IMR-90 (cell line): ENCODE data around the gene SLC25A2. TPM values are rescaled to one million over a fixed set of nuclear protein-coding genes. Genes with fewer than 3 reads are reported as not detected.

Source experiments
- ATAC-seq: fragments of 200-7000 bp; cut with Tn5 transposase; 2 replicates; pipeline ENCODE4 v1.9.1; 2020; ENCODE audit warnings: low read depth, mild to moderate bottlenecking, moderate library complexity
- BruUV-seq: library from RNA; stranded (reverse); fragments of 400-500 nt; replicated peaks from 2 replicates; lab custom pipeline; 2021; lab: Mats Ljungman, UMichigan
- CTCF ChIA-PET: fragments of 300-600 bp; formaldehyde crosslinking; extraction: SDS; loops from one replicate; lab custom pipeline; 2021; ENCODE audit warnings: antibody characterized with exemption; lab: Yijun Ruan, JAX
- POLR2A ChIA-PET: fragments of 300-600 bp; sonication (Branson Sonifier 250); formaldehyde crosslinking; loops from one replicate; lab custom pipeline; 2022; ENCODE audit warnings: antibody characterized with exemption; ENCODE audit not compliant: unreplicated experiment; lab: Charles Lee
- DNase-seq: peaks from one replicate; pipeline ENCODE4 v3.0.0; 2013
- H2AFZ ChIP-seq: replicated peaks from 2 replicates; pipeline ENCODE3; 2013; ENCODE audit warnings: low read length, mild to moderate bottlenecking; ENCODE audit not compliant: poor library complexity
- H2AK5ac ChIP-seq: 2 replicates; pipeline ENCODE4 v1.6.1; 2013; ENCODE audit warnings: low read depth, low read length, inconsistent platforms
- H2AK9ac ChIP-seq: replicated peaks from 2 replicates; pipeline ENCODE3; 2013; ENCODE audit warnings: mild to moderate bottlenecking, low read depth, low read length, moderate library complexity; ENCODE audit not compliant: poor library complexity
- H2BK120ac ChIP-seq: 2 replicates; pipeline ENCODE4 v1.6.1; 2013; ENCODE audit warnings: low read depth, low read length, inconsistent platforms
- H2BK15ac ChIP-seq: 3 replicates; pipeline ENCODE4 v1.6.1; 2013; ENCODE audit warnings: low read depth, low read length, inconsistent platforms
- H2BK20ac ChIP-seq: 2 replicates; pipeline ENCODE4 v1.6.1; 2013; ENCODE audit warnings: low read depth, mild to moderate bottlenecking, inconsistent platforms, low read length, moderate library complexity
- H2BK5ac ChIP-seq: 2 replicates; pipeline ENCODE4 v1.6.1; 2013; ENCODE audit warnings: mild to moderate bottlenecking, low read depth, low read length, inconsistent platforms; ENCODE audit not compliant: poor library complexity, severe bottlenecking
- H3K14ac ChIP-seq: replicated peaks from 2 replicates; pipeline ENCODE4 v1.6.1; 2013; ENCODE audit warnings: low read depth, low read length, inconsistent platforms
- H3K18ac ChIP-seq: 2 replicates; pipeline ENCODE4 v1.6.1; 2013; ENCODE audit warnings: low read depth, low read length, control low read depth
- H3K23ac ChIP-seq: 2 replicates; pipeline ENCODE4 v1.6.1; 2013; ENCODE audit warnings: low read depth, low read length, inconsistent platforms
- H3K27ac ChIP-seq: 2 replicates; pipeline ENCODE4 v1.5.1; 2013; ENCODE audit warnings: mild to moderate bottlenecking, control low read depth, low read length; ENCODE audit not compliant: insufficient read depth
- H3K27me3 ChIP-seq: 2 replicates; pipeline ENCODE4 v1.6.1; 2013; ENCODE audit warnings: low read length; ENCODE audit not compliant: control insufficient read depth, insufficient read depth
- H3K36me3 ChIP-seq: 2 replicates; pipeline ENCODE4 v1.6.1; 2013; ENCODE audit warnings: low read length, mixed read lengths; ENCODE audit not compliant: control insufficient read depth, insufficient read depth
- H3K4ac ChIP-seq: 2 replicates; pipeline ENCODE4 v1.6.1; 2013; ENCODE audit warnings: low read depth, low read length, inconsistent platforms
- H3K4me1 ChIP-seq: 2 replicates; pipeline ENCODE4 v1.6.1; 2013; ENCODE audit warnings: low read length, mixed read lengths; ENCODE audit not compliant: control insufficient read depth, insufficient read depth
- H3K4me2 ChIP-seq: 2 replicates; pipeline ENCODE4 v1.6.1; 2013; ENCODE audit warnings: low read depth, mild to moderate bottlenecking, control low read depth, low read length, moderate library complexity
- H3K4me3 ChIP-seq: 2 replicates; pipeline ENCODE4 v1.5.1; 2013; ENCODE audit warnings: low read depth, mild to moderate bottlenecking, control low read depth, low read length, moderate library complexity; ENCODE audit not compliant: insufficient read depth
- H3K56ac ChIP-seq: 2 replicates; pipeline ENCODE4 v1.6.1; 2013; ENCODE audit warnings: low read length, inconsistent platforms; ENCODE audit not compliant: insufficient read depth; ENCODE audit errors: extremely low read depth
- H3K79me1 ChIP-seq, 2 experiments: 2 replicates each; pipeline ENCODE4 v1.6.1; 2013; ENCODE audit warnings: low read length in 2 of 2, inconsistent platforms in 1 of 2, low read depth in 1 of 2
- H3K9ac ChIP-seq: 2 replicates; pipeline ENCODE4 v1.6.1; 2013; ENCODE audit warnings: low read depth, low read length, control low read depth
- H3K9me1 ChIP-seq: 2 replicates; pipeline ENCODE4 v1.6.1; 2013; ENCODE audit warnings: low read length, inconsistent platforms; ENCODE audit not compliant: insufficient read depth
- H3K9me3 ChIP-seq: 2 replicates; pipeline ENCODE4 v1.6.1; 2013; ENCODE audit warnings: low read length; ENCODE audit not compliant: control insufficient read depth, insufficient read depth
- H4K20me1 ChIP-seq: 2 replicates; pipeline ENCODE4 v1.6.1; 2013; ENCODE audit warnings: low read length, inconsistent platforms; ENCODE audit not compliant: insufficient read depth
- H4K5ac ChIP-seq: 2 replicates; pipeline ENCODE4 v1.6.1; 2013; ENCODE audit warnings: mild to moderate bottlenecking, low read depth, low read length, control low read depth
- H4K8ac ChIP-seq, 2 experiments: 2 replicates each; pipeline ENCODE4 v1.6.1; 2013; ENCODE audit warnings: low read depth in 2 of 2, low read length in 2 of 2, control low read depth in 1 of 2, inconsistent platforms in 1 of 2
- H4K91ac ChIP-seq: 2 replicates; pipeline ENCODE4 v1.6.1; 2013; ENCODE audit warnings: low read depth, low read length, inconsistent platforms; ENCODE audit not compliant: insufficient read depth
- BHLHE40 ChIP-seq: fragments of 150-350 bp; IDR thresholded peaks from 2 replicates; pipeline ENCODE4 v1.6.1; 2016; ENCODE audit warnings: mild to moderate bottlenecking, low read depth, low read length
- CHD1 ChIP-seq: IDR thresholded peaks from 2 replicates; pipeline ENCODE4 v1.6.1; 2012; ENCODE audit warnings: low read depth, low read length, improper control_type of control experiment
- CTCF ChIP-seq: conservative IDR thresholded peaks from 2 replicates; pipeline ENCODE4 v1.5.1; 2012; ENCODE audit warnings: mild to moderate bottlenecking, low read depth, low read length, improper control_type of control experiment
- MAZ ChIP-seq: IDR thresholded peaks from 2 replicates; pipeline ENCODE4 v1.6.1; 2012; ENCODE audit warnings: low read depth, mild to moderate bottlenecking, low read length, improper control_type of control experiment, moderate library complexity, borderline replicate concordance
- RAD21 ChIP-seq: IDR thresholded peaks from 2 replicates; pipeline ENCODE4 v1.6.1; 2012; ENCODE audit warnings: low read length, improper control_type of control experiment
- WGBS, 2 experiments: methylation state at CpG; one replicate each; pipeline versions ENCODE4 v1.1.5 to v1.1.7; 2013; ENCODE audit warnings: missing lambda C conversion rate in 2 of 2; ENCODE audit not compliant: insufficient read length in 1 of 2; ENCODE audit errors: extremely low coverage in 2 of 2; 5-methylcytosine and 5-hydroxymethylcytosine counted together
- dilution Hi-C: fragments of 300-500 bp; cut with HindIII; formaldehyde crosslinking; loops from one replicate; pipeline ENCODE4 v1.14.3; 2018; ENCODE audit warnings: low sequenced_read_pairs; ENCODE audit not compliant: unreplicated experiment
- in situ Hi-C: fragments of 300-500 bp; cut with MboI; formaldehyde crosslinking; loops from 3 replicates; pipeline ENCODE4 v1.14.3; 2019; ENCODE audit warnings: low sequenced_read_pairs, inconsistent platforms, mixed read lengths
- intact Hi-C: fragments of 100-400 bp; cut with micrococcal nuclease; formaldehyde crosslinking; loops from 2 replicates; pipeline ENCODE4 v1.10.0; 2022
- polyA plus RNA-seq, 3 experiments: library from polyadenylated mRNA; depleted of rRNA; stranded (reverse); fragments of >200 nt; gene quantifications; 2 replicates each; pipeline ENCODE4 v1.2.3, GENCODE V29; 2012; ENCODE audit warnings: low replicate concordance in 1 of 3
- total RNA-seq: library from RNA; depleted of rRNA; stranded (reverse); fragments of >200 nt; gene quantifications from 2 replicates; pipeline ENCODE4 v1.2.3, GENCODE V29; 2012

Gene SLC25A2
- total and polyA plus RNA-seq, 2 of the 4 experiments (the other 2 are of a cell fraction): not detected

GRCh38 chr5:141330299-141331080 is 26.6 kb upstream of the SLC25A2 start, which contains the start of gene PCDHGA1:
TSS of gene PCDHGA1 (plus strand) at chr5:141330514.
- in situ Hi-C loops (no loop called here), intact Hi-C loops (no loop called here)
- BruUV-seq: no TSS peak

More at GRCh38 chr5:141330299-141331080, 26.6 kb upstream of the SLC25A2 start, which contains the start of gene PCDHGA1:
- DNase-seq (peak; percentile 75), ATAC-seq (peak; percentile 49)
- H3K27me3 ChIP-seq: no peaks in the 10 kb centered on the region
- H3K9ac ChIP-seq: peak within 1 kb of the TSS; percentile 45; the same call in 1 of the 2 replicates
- H2AK5ac ChIP-seq: no peak within 1 kb of the TSS
- H4K8ac ChIP-seq: 0 out of 4 replicates have a peak within 1 kb of the TSS, but pooled peaks of 1 of the 2 experiments have one; percentile 31
- peaks cover 2% of the 10 kb centered on the region for H3K36me3 ChIP-seq
- no peaks in the 10 kb centered on the region for H3K4me1 ChIP-seq
- H3K9me1 ChIP-seq: no peaks in the 10 kb centered on the region
- no peak within 1 kb of the TSS for H2AK9ac ChIP-seq
- H3K4me3 ChIP-seq: peak within 1 kb of the TSS; percentile 55
- dilution Hi-C loops: no loop called here
- no peak within 1 kb of the TSS for H4K91ac ChIP-seq
- H3K79me1 ChIP-seq: no peaks in the 10 kb centered on the region; a peak in 1 of 4 replicates
- no peak within 1 kb of the TSS for H3K27ac ChIP-seq
- H4K5ac ChIP-seq: peak within 1 kb of the TSS; percentile 67; the same call in 1 of the 2 replicates
- H3K4ac ChIP-seq: no peak within 1 kb of the TSS
- H4K20me1 ChIP-seq: no peaks in the 10 kb centered on the region
- H3K9me3 ChIP-seq: peaks cover 31% of the 10 kb centered on the region
- no peak within 1 kb of the TSS for H2BK20ac ChIP-seq
- peak within 1 kb of the TSS; percentile 85 for H2AFZ ChIP-seq
- peak within 1 kb of the TSS; percentile 60 for H2BK5ac ChIP-seq
- no peak within 1 kb of the TSS for H3K56ac ChIP-seq
- no peak within 1 kb of the TSS for H2BK120ac ChIP-seq
- peak within 1 kb of the TSS; percentile 88 for H3K4me2 ChIP-seq
- H3K14ac ChIP-seq: peak within 1 kb of the TSS; percentile 43; the same call in 1 of the 2 replicates
- H2BK15ac ChIP-seq: no peak within 1 kb of the TSS
- TF ChIP-seq RAD21: peak; percentile 45
- TF ChIP-seq MAZ: no peak
- no peak for TF ChIP-seq CHD1
- peak; percentile 68 for TF ChIP-seq CTCF
- peak; percentile 21; the same call in 1 of the 2 replicates for TF ChIP-seq BHLHE40
- 7% methylated on average over 5 of the region's 21 CpGs; no CpG with 5 or more reads in 1 of the 2 experiments for WGBS, 2 experiments
- ChIA-PET POLR2A (no interaction called here), CTCF (interaction anchor here (0.6 to 1.2 kb wide), 7 partner anchors 8 to 233 kb away, joined by 3 to 6 read pairs (median 3); partner anchors contain the start of genes PCDHGA10 and PCDHGA2)
- H3K18ac ChIP-seq: 0 out of 2 replicates have a peak within 1 kb of the TSS, but pooled peaks have one; percentile 57
- H3K23ac ChIP-seq: peak within 1 kb of the TSS; percentile 10; the same call in 1 of the 2 replicates
